Cerebellar cortex (tissue), 1 donor: ENCODE data around the gene CUZD1.

Source experiments
- DNase-seq: peaks from one replicate; pipeline ENCODE4 v3.0.0-alpha.2; 2015; ENCODE audit warnings: low spot score

CUZD1 gene

GRCh38 chr10:122812751-122813150 is 32.9 kb downstream of the CUZD1 start:
- no peak for DNase-seq

GRCh38 chr10:122802282-122802681 is 43.4 kb downstream of the CUZD1 start:
- DNase-seq = no peak

GRCh38 chr10:122798704-122799231 is 46.9 kb downstream of the CUZD1 start:
- DNase-seq = no peak

GRCh38 chr10:122796796-122797195 is 48.9 kb downstream of the CUZD1 start:
- no peak for DNase-seq

- DNase-seq = no peak
These were observed 49.7 kb downstream of the CUZD1 start for GRCh38 chr10:122795924-122796323.

GRCh38 chr10:122786269-122786668 is 59.4 kb downstream of the CUZD1 start:
- no peak for DNase-seq

- no peak for DNase-seq
These were observed 62.7 kb downstream of the CUZD1 start for GRCh38 chr10:122782911-122783310.
